HepG2 (cell line): ENCODE data around the gene MAP3K7CL. TPM values are rescaled to one million over a fixed set of nuclear protein-coding genes. Genes with fewer than 3 reads are reported as not detected.

Experiments used
- ATAC-seq: fragments of 200-7000 bp; cut with Tn5 transposase; 3 replicates; pipeline ENCODE4 v1.9.1; 2020; ENCODE audit warnings: mild to moderate bottlenecking, moderate library complexity
- BruUV-seq: library from RNA; stranded (reverse); fragments of 400-500 nt; replicated peaks from 2 replicates; lab custom pipeline; 2021; lab: Mats Ljungman, UMichigan
- CTCF ChIA-PET: fragments of 300-600 bp; formaldehyde crosslinking; extraction: SDS; loops from one replicate; lab custom pipeline; 2021; ENCODE audit warnings: low total read pairs, inconsistent platforms, low intra/inter-chr PET ratio; lab: Yijun Ruan, JAX
- POLR2A ChIA-PET: fragments of 350-600 bp; sonication (Branson Sonifier 250); formaldehyde crosslinking; loops from one replicate; lab custom pipeline; 2020; ENCODE audit warnings: antibody characterized with exemption, inconsistent platforms; lab: Yijun Ruan, JAX
- DNase-seq: peaks from one replicate; pipeline ENCODE4 v3.0.0-alpha.2; 2015; ENCODE audit warnings: low spot score
- FAIRE-seq: peaks from 3 replicates; lab custom pipeline; 2011; peaks lifted over from hg19 to GRCh38; lab: Jason Lieb, UNC
- H2AFZ ChIP-seq: one replicate; pipeline ENCODE4 v1.6.1; 2011; ENCODE audit warnings: low read length, inconsistent platforms
- H3K27ac ChIP-seq: fragments of 300-600 bp; 3 replicates; pipeline ENCODE4 v1.8.0; 2011; ENCODE audit warnings: mixed run types, mild to moderate bottlenecking, mixed read lengths, low read length, inconsistent platforms; ENCODE audit not compliant: insufficient read depth; ENCODE audit errors: extremely low read length
- H3K27me3 ChIP-seq, 2 experiments: fragments of 200-600 bp in 1 of 2; 2 replicates in 1 of 2; 3 replicates in 1 of 2; pipeline versions ENCODE4 v1.6.0 to v1.8.0; 2011; ENCODE audit warnings: low read length in 2 of 2, mild to moderate bottlenecking in 2 of 2, moderate library complexity in 2 of 2, inconsistent platforms in 1 of 2; ENCODE audit not compliant: insufficient read depth in 2 of 2, control insufficient read depth in 1 of 2
- H3K36me3 ChIP-seq, 2 experiments: fragments of 200-600 bp in 1 of 2; replicated peaks in 1 of 2; 2 replicates in 1 of 2; 3 replicates in 1 of 2; pipeline versions ENCODE4 v1.5.1 to v1.8.0; 2011; ENCODE audit warnings: low read length in 2 of 2, inconsistent platforms in 1 of 2; ENCODE audit not compliant: insufficient read depth in 2 of 2, control insufficient read depth in 1 of 2
- H3K4me1 ChIP-seq: 2 replicates; pipeline ENCODE4 v1.5.1; 2012; ENCODE audit warnings: low read length, inconsistent platforms; ENCODE audit not compliant: insufficient read depth
- H3K4me2 ChIP-seq: 2 replicates; pipeline ENCODE4 v1.6.0; 2011; ENCODE audit warnings: low read depth, low read length, inconsistent platforms
- H3K4me3 ChIP-seq, 3 experiments: fragments of 200-600 bp in 1 of 3; sonication (generic), shearing (Covaris generic) in 1 of 3; replicated peaks in 1 of 3; 2 replicates each; pipeline ENCODE4 v1.5.1; 2011 to 2016; ENCODE audit warnings: low read length in 3 of 3, inconsistent platforms in 2 of 3, low read depth in 2 of 3, mild to moderate bottlenecking in 2 of 3, control low read depth in 1 of 3, mixed read lengths in 1 of 3; ENCODE audit not compliant: insufficient read depth in 1 of 3
- H3K79me2 ChIP-seq: one replicate; pipeline ENCODE4 v1.6.1; 2011; ENCODE audit warnings: low read length, inconsistent platforms; ENCODE audit not compliant: insufficient read depth
- H3K9ac ChIP-seq: 2 replicates; pipeline ENCODE4 v1.6.0; 2011; ENCODE audit warnings: mild to moderate bottlenecking, low read depth, low read length, inconsistent platforms; ENCODE audit not compliant: insufficient read depth
- H3K9me3 ChIP-seq: 2 replicates; pipeline ENCODE4 v1.5.1; 2012; ENCODE audit warnings: mild to moderate bottlenecking, low read length
- H4K20me1 ChIP-seq: 2 replicates; pipeline ENCODE4 v1.6.0; 2011; ENCODE audit warnings: inconsistent platforms, mild to moderate bottlenecking, low read length, moderate library complexity; ENCODE audit not compliant: insufficient read depth
- BCL3 ChIP-seq: sonication (generic); formaldehyde crosslinking; IDR thresholded peaks from 2 replicates; pipeline ENCODE4 v1.5.1; 2020; ENCODE audit warnings: mild to moderate bottlenecking, missing genetic modification reagents, moderate library complexity
- FOXM1 ChIP-seq: sonication (generic); formaldehyde crosslinking; IDR thresholded peaks from 2 replicates; pipeline ENCODE4 v1.5.0; 2020; ENCODE audit warnings: missing genetic modification reagents
- HOXA5 ChIP-seq: sonication (generic); formaldehyde crosslinking; IDR thresholded peaks from 2 replicates; pipeline ENCODE4 v1.4.0; 2020; ENCODE audit warnings: missing genetic modification reagents
- KDM6A ChIP-seq: IDR thresholded peaks from 2 replicates; pipeline ENCODE4 v1.6.1; 2016; ENCODE audit warnings: low read depth
- MTF1 ChIP-seq: sonication (generic); formaldehyde crosslinking; IDR thresholded peaks from 2 replicates; pipeline ENCODE4 v1.5.0; 2020; ENCODE audit warnings: missing genetic modification reagents
- MYPOP ChIP-seq: sonication (generic); formaldehyde crosslinking; IDR thresholded peaks from 2 replicates; pipeline ENCODE4 v1.8.1; 2023; ENCODE audit warnings: mild to moderate bottlenecking, moderate library complexity, missing genetic modification reagents
- PLRG1 ChIP-seq: fragments of 450-650 bp; conservative IDR thresholded peaks from 2 replicates; pipeline ENCODE4 v1.6.1; 2016
- SCMH1 ChIP-seq: sonication (generic); formaldehyde crosslinking; IDR thresholded peaks from 2 replicates; pipeline ENCODE4 v1.9.0; 2021; ENCODE audit warnings: missing genetic modification reagents, mild to moderate bottlenecking, borderline replicate concordance
- SP1 ChIP-seq, 2 experiments: fragments of 450-650 bp in 1 of 2; sonication (generic) in 1 of 2; formaldehyde crosslinking in 1 of 2; IDR thresholded peaks; 2 replicates each; pipeline versions ENCODE4 v1.4.0 to v1.6.1; 2016 to 2020; ENCODE audit warnings: missing genetic modification reagents in 1 of 2
- TCF7 ChIP-seq: sonication (generic); IDR thresholded peaks from 2 replicates; pipeline ENCODE4 v1.6.1; 2016; ENCODE audit warnings: antibody characterized with exemption, low read depth
- ZBTB26 ChIP-seq: IDR thresholded peaks from 2 replicates; pipeline ENCODE4 v1.6.1; 2016; ENCODE audit warnings: missing compliant biosample characterization, missing genetic modification reagents, borderline replicate concordance
- ZNF280B ChIP-seq: sonication (generic); formaldehyde crosslinking; IDR thresholded peaks from 2 replicates; pipeline ENCODE4 v1.5.0; 2020; ENCODE audit warnings: missing genetic modification reagents, mild to moderate bottlenecking, borderline replicate concordance
- ZNF362 ChIP-seq: sonication (generic); formaldehyde crosslinking; IDR thresholded peaks from 2 replicates; pipeline ENCODE4 v1.4.0; 2020; ENCODE audit warnings: missing genetic modification reagents, mild to moderate bottlenecking, borderline replicate concordance
- in situ Hi-C: cut with HindIII; loops from 2 replicates; pipeline ENCODE4 v1.10.0; 2017; ENCODE audit warnings: low pct_unique_long_range_greater_than_20kb; ENCODE audit not compliant: extremely low pct_ligation_motif_present
- intact Hi-C: fragments of 100-400 bp; cut with micrococcal nuclease; formaldehyde crosslinking; loops from one replicate; pipeline ENCODE4 v1.10.0; 2022; ENCODE audit not compliant: unreplicated experiment
- polyA plus RNA-seq, 8 experiments: library from polyadenylated mRNA; depleted of rRNA in 3 of 8; stranded (reverse) in 7 of 8; unstranded in 1 of 8; fragments of >200 nt; fragmentation: Illumina TruSeq in 4 of 8; extraction: Trizol in 4 of 8; gene quantifications; 2 replicates each; pipeline versions ENCODE4 v1.2.1 to v1.2.3, GENCODE V29; 2011 to 2016; ENCODE audit warnings: low read depth in 4 of 8, missing spikeins in 1 of 8, mixed read lengths in 1 of 8; ENCODE audit not compliant: insufficient read depth in 1 of 8
- total RNA-seq, 5 experiments: library from RNA; depleted of rRNA; stranded (reverse); fragments of >200 nt; fragmentation: Illumina TruSeq; extraction: Trizol; gene quantifications; 2 replicates each; pipeline ENCODE4 v1.2.3, GENCODE V29; 2016; ENCODE audit warnings: low read depth in 1 of 5

The MAP3K7CL gene
- total and polyA plus RNA-seq, 2 of the 13 experiments (the other 11 are each of a cell fraction or from before 2014, with no cell fraction given), result 0.04 to 0.15 TPM

- no peak overlapping the region for H2AFZ ChIP-seq
- no peaks in the 10 kb centered on the region for H3K4me1 ChIP-seq
- no peak overlapping the region for H3K9ac ChIP-seq
- POLR2A ChIA-PET, result no interaction called here
- CTCF ChIA-PET, result no interaction called here
- TF ChIP-seq SP1 (IDR thresholded peaks at IDR 0.05) (no peak), SP1 (CRISPR knock-in tag; IDR thresholded peaks at IDR 0.05) (no peak), MYPOP (no peak), KDM6A (CRISPR knock-in tag) (no peak)
- H3K4me3 ChIP-seq, result no peak overlapping the region
- DNase-seq (no peak), FAIRE-seq (no peak), ATAC-seq (no peak)
- no peaks in the 10 kb centered on the region for H4K20me1 ChIP-seq
- no TSS peak for BruUV-seq
- intact Hi-C loops, result no loop called here
- no peaks in the 10 kb centered on the region for H3K36me3 ChIP-seq
- in situ Hi-C loops, result no loop called here
- H3K27me3 ChIP-seq, result no peaks in the 10 kb centered on the region; a peak in 1 of 5 replicates
- H3K9me3 ChIP-seq, result no peaks in the 10 kb centered on the region
- H3K4me2 ChIP-seq, result no peak overlapping the region
- no peak overlapping the region for H3K27ac ChIP-seq
- no peaks in the 10 kb centered on the region for H3K79me2 ChIP-seq
Measured at GRCh38 chr21:29209696-29210095, 79.3 kb downstream of the MAP3K7CL start.

GRCh38 chr21:29211205-29211604, 80.8 kb downstream of the MAP3K7CL start:
- Histone ChIP-seq H3K9me3 (no peaks in the 10 kb centered on the region), H3K4me1 (no peaks in the 10 kb centered on the region), H3K27me3 (no peaks in the 10 kb centered on the region; a peak in 1 of 5 replicates), H3K9ac (no peak overlapping the region), H2AFZ (no peak overlapping the region), H3K27ac (no peak overlapping the region), H3K4me2 (no peak overlapping the region), H4K20me1 (no peaks in the 10 kb centered on the region), H3K36me3 (no peaks in the 10 kb centered on the region), H3K79me2 (no peaks in the 10 kb centered on the region), H3K4me3 (no peak overlapping the region)
- intact Hi-C loops, result no loop called here
- ChIA-PET POLR2A (no interaction called here), CTCF (no interaction called here)
- DNase-seq (no peak), FAIRE-seq (no peak), ATAC-seq (no peak)
- BruUV-seq, result no TSS peak
- in situ Hi-C loops, result no loop called here
- TF ChIP-seq ZBTB26 (CRISPR knock-in tag) (no peak), MTF1 (CRISPR knock-in tag) (no peak), BCL3 (CRISPR knock-in tag) (no peak), FOXM1 (CRISPR knock-in tag) (no peak), TCF7 (no peak), ZNF362 (CRISPR knock-in tag) (no peak), SCMH1 (CRISPR knock-in tag) (no peak), PLRG1 (no peak), ZNF280B (no peak), HOXA5 (no peak)
